C4-2B (cell line): ENCODE results near the gene OSBP2.

Source experiments
- ZFX ChIP-seq: fragments of 450-650 bp; IDR thresholded peaks from 2 replicates; pipeline ENCODE4 v1.6.1; 2017
- TF ChIP-seq, protein P1 (sequence below): fragments of 450-650 bp; conservative IDR thresholded peaks from 2 replicates; pipeline ENCODE4 v1.5.1; 2017; ENCODE audit warnings: mild to moderate bottlenecking

DNA sequence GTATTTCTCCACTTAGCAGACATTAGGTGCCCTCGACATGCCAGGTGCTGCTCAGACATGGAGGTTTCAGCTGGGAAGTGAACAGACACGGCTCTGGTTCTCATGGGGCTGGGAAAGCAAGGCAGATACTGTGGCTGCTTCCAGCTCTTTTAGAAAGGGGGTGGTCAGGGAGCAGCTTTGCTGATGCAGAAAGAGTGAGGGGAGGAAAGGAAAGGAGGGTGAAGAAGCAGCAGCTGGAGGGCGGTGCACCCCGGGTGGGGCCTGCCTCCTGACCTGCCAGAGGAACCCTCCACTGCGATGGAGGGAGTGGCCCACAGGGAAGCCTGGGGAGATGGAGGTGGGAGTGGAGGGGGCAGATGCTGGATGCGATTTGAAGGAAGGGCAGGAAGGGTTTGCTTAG is 197.1 kb downstream of the OSBP2 start:
- TF ChIP-seq, protein P1, sequence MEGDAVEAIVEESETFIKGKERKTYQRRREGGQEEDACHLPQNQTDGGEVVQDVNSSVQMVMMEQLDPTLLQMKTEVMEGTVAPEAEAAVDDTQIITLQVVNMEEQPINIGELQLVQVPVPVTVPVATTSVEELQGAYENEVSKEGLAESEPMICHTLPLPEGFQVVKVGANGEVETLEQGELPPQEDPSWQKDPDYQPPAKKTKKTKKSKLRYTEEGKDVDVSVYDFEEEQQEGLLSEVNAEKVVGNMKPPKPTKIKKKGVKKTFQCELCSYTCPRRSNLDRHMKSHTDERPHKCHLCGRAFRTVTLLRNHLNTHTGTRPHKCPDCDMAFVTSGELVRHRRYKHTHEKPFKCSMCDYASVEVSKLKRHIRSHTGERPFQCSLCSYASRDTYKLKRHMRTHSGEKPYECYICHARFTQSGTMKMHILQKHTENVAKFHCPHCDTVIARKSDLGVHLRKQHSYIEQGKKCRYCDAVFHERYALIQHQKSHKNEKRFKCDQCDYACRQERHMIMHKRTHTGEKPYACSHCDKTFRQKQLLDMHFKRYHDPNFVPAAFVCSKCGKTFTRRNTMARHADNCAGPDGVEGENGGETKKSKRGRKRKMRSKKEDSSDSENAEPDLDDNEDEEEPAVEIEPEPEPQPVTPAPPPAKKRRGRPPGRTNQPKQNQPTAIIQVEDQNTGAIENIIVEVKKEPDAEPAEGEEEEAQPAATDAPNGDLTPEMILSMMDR, result no peak
- TF ChIP-seq ZFX, result no peak
